GM12864 (cell line): ENCODE measurements around the gene ARHGAP6.

Experiments
- DNase-seq: peaks from one replicate; pipeline ENCODE4 v3.0.0-alpha.2; 2011; ENCODE audit warnings: low read depth
- H3K4me3 ChIP-seq: 2 replicates; pipeline ENCODE4 v1.5.1; 2011; ENCODE audit warnings: mild to moderate bottlenecking, low read depth, low read length, control low read depth
- CTCF ChIP-seq: IDR thresholded peaks from 2 replicates; pipeline ENCODE4 v1.5.1; 2011; ENCODE audit warnings: low read depth, mild to moderate bottlenecking, moderate library complexity, low read length, control low read depth, inconsistent platforms; ENCODE audit errors: missing control alignments

The ARHGAP6 gene

GRCh38 chrX:11337292-11338009 is 328.3 kb downstream of the ARHGAP6 start:
- H3K4me3 ChIP-seq: no peak overlapping the region
- no peak for TF ChIP-seq CTCF
- DNase-seq: no peak

- H3K4me3 ChIP-seq: no peak overlapping the region
- no peak for DNase-seq
- no peak for TF ChIP-seq CTCF
These were observed 329.5 kb downstream of the ARHGAP6 start for GRCh38 chrX:11336201-11336600.

- no peak overlapping the region for H3K4me3 ChIP-seq
- no peak for TF ChIP-seq CTCF
- DNase-seq: no peak
These were observed 331.6 kb downstream of the ARHGAP6 start for GRCh38 chrX:11334165-11334564.

GRCh38 chrX:11331788-11332187 is 333.9 kb downstream of the ARHGAP6 start:
- no peak for DNase-seq
- no peak overlapping the region for H3K4me3 ChIP-seq
- no peak for TF ChIP-seq CTCF

- DNase-seq: no peak
- no peak for TF ChIP-seq CTCF
- H3K4me3 ChIP-seq: no peak overlapping the region
These were observed 336.7 kb downstream of the ARHGAP6 start for GRCh38 chrX:11329021-11329420.

- H3K4me3 ChIP-seq: no peak overlapping the region
- TF ChIP-seq CTCF: no peak
- no peak for DNase-seq
These were observed 337.6 kb downstream of the ARHGAP6 start for GRCh38 chrX:11328134-11328533.

- no peak for TF ChIP-seq CTCF
- H3K4me3 ChIP-seq: no peak overlapping the region
- DNase-seq: no peak
These were observed 343.7 kb downstream of the ARHGAP6 start for GRCh38 chrX:11321986-11322385.
